Central memory CD4-positive, alpha-beta T cell (primary cell): Measurements from ENCODE around the gene ZNF692.
"Not testable (repeated sequence)": the region's sequence is repeated elsewhere in the genome, so short reads cannot be mapped to it uniquely, and the experiment has no call there.

Experiments used
- DNase-seq: peaks from one replicate; pipeline ENCODE4 v3.0.0; 2022

ZNF692 gene

DNA sequence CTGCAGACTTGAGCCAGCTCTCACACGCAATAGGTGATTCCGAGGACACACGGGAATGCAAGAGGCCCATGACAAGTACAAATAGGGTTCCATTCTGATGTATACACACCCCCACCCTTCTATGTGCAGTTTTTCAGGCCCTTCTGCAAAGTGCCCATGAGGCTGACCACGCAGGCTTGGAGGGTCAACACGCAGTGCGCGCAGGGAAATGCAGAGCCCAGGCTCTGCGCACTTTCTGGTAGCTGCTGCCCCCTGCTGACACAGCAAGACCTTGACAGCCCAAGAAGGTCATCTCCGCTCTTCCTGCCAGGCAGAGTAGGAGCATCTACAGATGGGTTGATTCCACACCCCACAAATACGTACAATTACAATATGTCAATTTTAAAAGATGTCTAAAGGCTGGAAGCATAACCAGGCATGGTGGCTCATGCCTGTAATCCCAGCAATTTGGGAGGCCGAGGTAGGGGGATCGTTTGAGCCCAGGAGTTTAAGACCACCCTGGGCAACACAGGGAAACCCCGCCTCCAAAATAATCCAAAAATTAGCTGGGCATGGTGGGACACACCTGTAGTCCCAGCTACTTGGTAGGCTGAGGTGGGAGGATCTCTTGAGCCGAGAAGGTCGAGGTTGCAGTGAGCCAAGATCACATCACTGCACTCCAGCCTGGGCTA, 51.7 kb downstream of the ZNF692 start:
- DNase-seq = peak; percentile 35

DNA sequence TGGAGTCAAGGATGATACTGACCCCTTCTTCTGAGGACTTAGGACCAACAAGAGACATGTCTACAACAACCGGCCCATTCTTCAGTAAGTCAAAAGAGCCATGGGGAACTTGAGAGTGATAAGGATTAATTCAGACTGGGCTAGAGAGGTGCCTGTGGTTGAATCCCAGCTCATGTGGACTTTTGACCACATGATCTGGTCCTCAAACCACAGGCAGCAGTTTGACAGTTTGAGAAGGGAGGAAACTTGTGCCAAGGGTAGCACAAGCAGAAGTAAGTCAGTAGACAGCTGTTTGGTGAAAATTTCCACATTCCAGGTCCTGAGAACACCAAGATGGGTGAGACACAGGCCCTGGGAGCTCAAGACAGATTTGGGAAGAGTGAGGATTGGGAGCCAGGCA, 53.0 kb downstream of the ZNF692 start:
- DNase-seq = no peak

GRCh38 chr1:248804771-248805681, 53.9 kb downstream of the ZNF692 start:
- DNase-seq = no peak

DNA sequence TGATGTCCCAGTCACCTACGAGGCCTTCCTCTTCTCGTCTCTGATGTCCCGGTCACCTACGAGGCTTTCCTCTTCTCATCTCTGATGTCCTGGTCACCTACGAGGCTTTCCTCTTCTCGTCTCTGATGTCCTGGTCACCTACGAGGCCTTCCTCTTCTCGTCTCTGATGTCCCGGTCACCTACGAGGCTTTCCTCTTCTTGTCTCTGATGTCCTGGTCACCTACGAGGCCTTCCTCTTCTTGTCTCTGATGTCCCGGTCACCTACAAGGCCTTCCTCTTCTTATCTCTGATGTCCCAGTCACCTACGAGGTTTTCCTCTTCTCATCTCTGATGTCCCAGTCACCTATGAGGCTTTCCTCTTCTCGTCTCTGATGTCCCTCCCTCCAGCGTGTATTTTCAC, 55.4 kb downstream of the ZNF692 start:
- DNase-seq = not testable (repeated sequence)

DNA sequence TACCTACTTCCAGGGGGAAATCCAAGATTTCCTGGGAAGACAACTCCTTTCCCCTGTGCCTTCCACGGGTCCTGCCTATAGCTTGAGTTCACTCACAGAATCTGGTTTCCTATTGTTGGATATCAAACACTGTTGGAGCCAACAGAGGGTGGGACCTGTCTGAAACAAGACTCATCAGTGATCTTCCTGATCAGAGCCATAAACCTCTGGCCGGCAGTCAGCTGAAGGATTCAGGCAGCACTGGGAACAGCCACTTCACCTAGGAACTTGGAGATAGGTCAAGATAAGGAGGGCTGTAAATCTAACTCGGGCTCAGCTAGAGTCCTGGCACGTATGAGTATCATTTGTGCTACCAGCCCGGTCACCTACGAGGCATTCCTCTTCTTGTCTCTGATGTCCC, 56.4 kb downstream of the ZNF692 start:
- DNase-seq = no peak

GRCh38 chr1:248800459-248800858, 58.4 kb downstream of the ZNF692 start:
- no peak for DNase-seq
